Hepatocyte (in vitro differentiated cells): ENCODE measurements around the gene PROSER2. TPM values are rescaled to one million over a fixed set of nuclear protein-coding genes. Genes with fewer than 3 reads are reported as not detected.

ENCODE experiments used
- DNase-seq: peaks from one replicate; pipeline ENCODE4 v3.0.0-alpha.2; 2016; ENCODE audit warnings: low spot score
- H2AFZ ChIP-seq: fragments of 200-600 bp; sonication (generic); 2 replicates; pipeline ENCODE4 v1.6.0; 2016; ENCODE audit warnings: antibody characterized with exemption, mild to moderate bottlenecking
- H3K27ac ChIP-seq: fragments of 200-600 bp; sonication (generic); 2 replicates; pipeline ENCODE4 v1.5.1; 2016; ENCODE audit warnings: mild to moderate bottlenecking
- H3K27me3 ChIP-seq: fragments of 200-600 bp; sonication (generic); 2 replicates; pipeline ENCODE4 v1.6.1; 2016
- H3K36me3 ChIP-seq: fragments of 200-600 bp; sonication (generic); replicated peaks from 2 replicates; pipeline ENCODE4 v1.5.1; 2016; ENCODE audit warnings: low read depth; ENCODE audit not compliant: insufficient read depth
- H3K4me1 ChIP-seq: fragments of 200-600 bp; sonication (generic); 2 replicates; pipeline ENCODE4 v1.5.1; 2016; ENCODE audit warnings: mild to moderate bottlenecking, moderate library complexity; ENCODE audit not compliant: insufficient read depth
- H3K4me2 ChIP-seq: fragments of 200-600 bp; sonication (generic); 2 replicates; pipeline ENCODE4 v1.6.0; 2016
- H3K4me3 ChIP-seq: fragments of 200-600 bp; sonication (generic); 2 replicates; pipeline ENCODE4 v1.5.1; 2016; ENCODE audit warnings: mild to moderate bottlenecking
- H3K79me2 ChIP-seq: fragments of 200-600 bp; sonication (generic); 2 replicates; pipeline ENCODE4 v1.6.0; 2017; ENCODE audit warnings: mild to moderate bottlenecking
- H3K9me2 ChIP-seq: fragments of 200-600 bp; sonication (generic); replicated peaks from 2 replicates; pipeline ENCODE4 v1.6.0; 2017; ENCODE audit warnings: mild to moderate bottlenecking; ENCODE audit not compliant: insufficient read depth
- H3K9me3 ChIP-seq: fragments of 200-600 bp; sonication (generic); 2 replicates; pipeline ENCODE4 v1.5.1; 2016; ENCODE audit warnings: low read depth, mild to moderate bottlenecking
- H4K20me1 ChIP-seq: fragments of 200-600 bp; sonication (generic); 2 replicates; pipeline ENCODE4 v1.6.0; 2016; ENCODE audit warnings: mild to moderate bottlenecking; ENCODE audit not compliant: insufficient read depth, poor library complexity, severe bottlenecking
- EZH2 ChIP-seq: fragments of 200-600 bp; sonication (generic); IDR thresholded peaks from 2 replicates; pipeline ENCODE4 v1.6.1; 2016; ENCODE audit warnings: antibody characterized with exemption, mild to moderate bottlenecking, borderline replicate concordance
- EZH2phosphoT487 ChIP-seq: fragments of 200-600 bp; sonication (generic); IDR thresholded peaks from one replicate; pipeline ENCODE4 v1.6.1; 2018; ENCODE audit warnings: antibody characterized with exemption, mild to moderate bottlenecking, low read depth, moderate library complexity; ENCODE audit not compliant: unreplicated experiment, severe bottlenecking
- WGBS: methylation state at CpG from one replicate; pipeline ENCODE4 v1.1.6; 2016; ENCODE audit warnings: low lambda C conversion rate; ENCODE audit errors: missing lambda C conversion rate; 5-methylcytosine and 5-hydroxymethylcytosine counted together
- polyA plus RNA-seq: library from polyadenylated mRNA; unstranded; fragments of >200 nt; fragmentation: Nextera tagmentation; extraction: Ambion mirVana; gene quantifications from 2 replicates; pipeline ENCODE4 v1.2.1, GENCODE V29; 2016
- total RNA-seq: library from RNA; depleted of rRNA; stranded (reverse); fragments of >200 nt; gene quantifications from 2 replicates; pipeline ENCODE4 v1.2.3, GENCODE V29; 2014
- TF ChIP-seq, protein P1 (sequence below): fragments of 200-600 bp; sonication (generic); IDR thresholded peaks from 2 replicates; pipeline ENCODE4 v1.5.1; 2016; ENCODE audit warnings: antibody characterized with exemption, mild to moderate bottlenecking; ENCODE audit not compliant: poor library complexity

The PROSER2 gene
- total and polyA plus RNA-seq, 2 experiments from 2014 or later, result 13.3 to 39.9 TPM

DNA sequence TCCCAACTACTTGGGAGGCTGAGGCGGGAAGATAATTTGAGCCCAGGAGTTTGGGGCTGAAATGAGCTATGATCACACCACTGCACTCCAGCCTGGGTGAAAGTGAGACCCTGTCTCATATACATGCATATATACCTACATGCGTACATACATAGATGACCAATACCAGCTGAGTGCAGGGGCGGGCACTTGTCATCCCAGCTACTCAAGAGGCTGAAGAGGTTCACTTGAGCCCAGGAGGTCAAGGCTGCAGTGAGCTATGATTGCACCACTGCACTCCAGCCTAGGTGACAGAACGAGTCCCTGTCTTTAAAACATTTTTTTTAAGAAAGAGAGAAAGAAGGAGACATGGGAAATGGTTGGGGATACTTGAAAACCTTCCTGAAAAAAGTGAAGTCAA, 17.4 kb upstream of the PROSER2 start:
- Histone ChIP-seq H4K20me1 (no peaks in the 10 kb centered on the region), H3K9me2 (no peaks in the 10 kb centered on the region), H3K27ac (no peak overlapping the region), H3K79me2 (no peaks in the 10 kb centered on the region), H3K4me3 (no peak overlapping the region), H3K36me3 (no peaks in the 10 kb centered on the region), H3K9me3 (no peaks in the 10 kb centered on the region), H3K4me2 (no peak overlapping the region), H3K27me3 (no peaks in the 10 kb centered on the region), H3K4me1 (peaks cover 12% of the 10 kb centered on the region), H2AFZ (no peak overlapping the region)
- TF ChIP-seq, protein P1, sequence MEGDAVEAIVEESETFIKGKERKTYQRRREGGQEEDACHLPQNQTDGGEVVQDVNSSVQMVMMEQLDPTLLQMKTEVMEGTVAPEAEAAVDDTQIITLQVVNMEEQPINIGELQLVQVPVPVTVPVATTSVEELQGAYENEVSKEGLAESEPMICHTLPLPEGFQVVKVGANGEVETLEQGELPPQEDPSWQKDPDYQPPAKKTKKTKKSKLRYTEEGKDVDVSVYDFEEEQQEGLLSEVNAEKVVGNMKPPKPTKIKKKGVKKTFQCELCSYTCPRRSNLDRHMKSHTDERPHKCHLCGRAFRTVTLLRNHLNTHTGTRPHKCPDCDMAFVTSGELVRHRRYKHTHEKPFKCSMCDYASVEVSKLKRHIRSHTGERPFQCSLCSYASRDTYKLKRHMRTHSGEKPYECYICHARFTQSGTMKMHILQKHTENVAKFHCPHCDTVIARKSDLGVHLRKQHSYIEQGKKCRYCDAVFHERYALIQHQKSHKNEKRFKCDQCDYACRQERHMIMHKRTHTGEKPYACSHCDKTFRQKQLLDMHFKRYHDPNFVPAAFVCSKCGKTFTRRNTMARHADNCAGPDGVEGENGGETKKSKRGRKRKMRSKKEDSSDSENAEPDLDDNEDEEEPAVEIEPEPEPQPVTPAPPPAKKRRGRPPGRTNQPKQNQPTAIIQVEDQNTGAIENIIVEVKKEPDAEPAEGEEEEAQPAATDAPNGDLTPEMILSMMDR, result no peak
- TF ChIP-seq EZH2 (no peak), EZH2phosphoT487 (no peak)
- DNase-seq, result no peak
- 83% methylated on average over 4 of the region's 4 CpGs for WGBS

DNA sequence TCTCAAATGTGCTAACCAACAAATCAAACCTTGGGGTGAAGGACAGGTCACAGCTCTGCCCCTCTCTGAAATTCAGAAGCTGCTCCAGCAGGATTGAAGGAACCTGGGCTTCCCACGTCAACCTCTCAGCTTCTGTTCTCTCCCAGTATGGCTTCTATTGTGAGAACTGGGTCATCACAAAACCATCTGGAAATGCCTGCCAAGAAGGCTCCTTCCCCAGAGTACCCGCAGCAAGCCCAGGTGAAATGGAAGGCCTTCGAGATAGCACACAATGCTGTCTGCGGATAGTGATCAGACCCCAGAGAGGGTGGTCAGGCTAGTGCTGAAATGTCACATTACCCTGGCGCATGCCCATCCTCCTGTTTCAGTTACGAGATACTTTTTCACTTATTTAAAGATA, 16.4 kb upstream of the PROSER2 start:
- H3K9me3 ChIP-seq, result no peaks in the 10 kb centered on the region
- no peaks in the 10 kb centered on the region for H3K79me2 ChIP-seq
- H2AFZ ChIP-seq, result no peak overlapping the region
- H3K27ac ChIP-seq, result no peak overlapping the region
- no peak for TF ChIP-seq EZH2phosphoT487
- TF ChIP-seq, protein P1, result no peak
- no peaks in the 10 kb centered on the region for H3K36me3 ChIP-seq
- no peak overlapping the region for H3K4me2 ChIP-seq
- DNase-seq, result no peak
- peaks cover 13% of the 10 kb centered on the region for H3K4me1 ChIP-seq
- H3K4me3 ChIP-seq, result no peak overlapping the region
- no peaks in the 10 kb centered on the region for H3K9me2 ChIP-seq
- H3K27me3 ChIP-seq, result no peaks in the 10 kb centered on the region
- no peaks in the 10 kb centered on the region for H4K20me1 ChIP-seq
- 93% methylated on average over 6 of the region's 6 CpGs for WGBS

GRCh38 chr10:11808808-11809207, 14.3 kb upstream of the PROSER2 start:
- no peak for DNase-seq
- WGBS, result 95% methylated on average over 5 of the region's 5 CpGs
- Histone ChIP-seq H3K79me2 (no peaks in the 10 kb centered on the region), H3K36me3 (no peaks in the 10 kb centered on the region), H2AFZ (no peak overlapping the region), H3K4me3 (no peak overlapping the region), H4K20me1 (no peaks in the 10 kb centered on the region), H3K27me3 (no peaks in the 10 kb centered on the region), H3K9me3 (no peaks in the 10 kb centered on the region), H3K4me2 (no peak overlapping the region), H3K27ac (no peak overlapping the region), H3K9me2 (no peaks in the 10 kb centered on the region), H3K4me1 (peaks cover 13% of the 10 kb centered on the region)
- TF ChIP-seq EZH2 (no peak), EZH2phosphoT487 (no peak)
- TF ChIP-seq, protein P1, result no peak

DNA sequence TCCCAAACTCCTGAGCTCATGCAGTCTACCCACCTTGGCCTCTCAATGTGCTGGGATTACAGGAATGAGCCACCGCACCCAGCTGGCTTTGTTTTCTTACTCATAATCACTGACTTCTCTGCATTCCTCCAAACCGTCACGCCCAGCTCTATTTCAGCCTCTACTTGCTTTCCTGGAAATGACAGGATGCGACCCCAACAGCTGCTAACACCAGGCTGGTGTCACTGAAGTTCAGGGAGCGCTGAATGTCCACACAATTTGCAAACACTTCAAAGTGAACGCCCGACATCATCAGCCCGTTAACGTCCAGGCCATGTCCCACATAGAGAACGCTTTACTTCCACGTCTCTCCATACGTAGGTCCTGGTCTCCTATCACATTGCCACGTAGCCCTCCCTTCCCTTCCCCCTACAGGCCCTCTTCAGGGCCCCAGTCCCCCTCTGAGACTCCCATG, 12.8 kb upstream of the PROSER2 start:
- H3K4me1 ChIP-seq, result peaks cover 13% of the 10 kb centered on the region
- H3K27ac ChIP-seq, result peak overlapping the region; percentile 21
- WGBS, result 44% methylated on average over 13 of the region's 13 CpGs
- H3K36me3 ChIP-seq, result no peaks in the 10 kb centered on the region
- no peaks in the 10 kb centered on the region for H3K79me2 ChIP-seq
- no peaks in the 10 kb centered on the region for H3K27me3 ChIP-seq
- no peak for DNase-seq
- H4K20me1 ChIP-seq, result no peaks in the 10 kb centered on the region
- no peak overlapping the region for H3K4me3 ChIP-seq
- no peak for TF ChIP-seq EZH2
- TF ChIP-seq, protein P1, result no peak
- TF ChIP-seq EZH2phosphoT487, result no peak
- H2AFZ ChIP-seq, result no peak overlapping the region
- H3K4me2 ChIP-seq, result no peak overlapping the region
- no peaks in the 10 kb centered on the region for H3K9me2 ChIP-seq
- no peaks in the 10 kb centered on the region for H3K9me3 ChIP-seq
